Activated T-cell treated with anti-CD3 and anti-CD28 coated beads for 4 hours (primary cell): ENCODE results near the gene CYP2W1.
"Not testable (repeated sequence)": the region's sequence is repeated elsewhere in the genome, so short reads cannot be mapped to it uniquely, and the experiment has no call there.

Experiments
- DNase-seq: peaks from one replicate; pipeline ENCODE4 v3.0.0-alpha.2; 2020

The CYP2W1 gene

DNA sequence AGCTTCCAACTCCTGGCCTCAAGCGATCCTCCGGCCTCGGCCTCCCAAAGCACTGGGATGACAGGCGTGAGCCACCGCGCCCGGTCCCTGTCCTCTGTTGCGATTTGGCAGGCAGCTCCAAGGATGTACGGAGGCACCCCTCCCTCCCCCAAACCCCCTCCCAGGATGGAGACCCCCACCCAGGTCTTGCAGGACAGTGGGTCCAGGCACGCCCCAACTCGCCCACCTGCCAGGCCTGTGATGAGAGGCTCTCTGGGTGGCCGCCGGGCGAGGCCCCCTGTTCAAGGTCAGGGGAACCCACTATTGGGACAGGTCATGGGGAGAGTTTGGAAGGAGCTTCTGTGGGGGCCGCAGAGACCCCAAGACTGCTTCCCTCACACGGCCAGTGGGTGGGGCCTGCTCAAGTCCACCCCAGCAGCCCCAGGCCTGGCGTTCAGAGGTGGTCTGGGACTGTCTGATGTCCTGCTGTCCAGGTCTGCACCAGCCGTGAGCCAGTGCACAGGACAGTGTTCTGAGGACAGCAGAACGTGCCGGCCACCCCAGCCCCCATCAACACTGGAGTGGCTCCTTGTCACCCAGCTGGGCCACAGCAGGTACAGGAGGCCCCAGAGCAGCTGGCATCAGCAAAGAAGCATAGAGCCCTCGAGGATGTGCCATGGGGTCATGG is 31.0 kb upstream of the CYP2W1 start:
- DNase-seq, result no peak

DNA sequence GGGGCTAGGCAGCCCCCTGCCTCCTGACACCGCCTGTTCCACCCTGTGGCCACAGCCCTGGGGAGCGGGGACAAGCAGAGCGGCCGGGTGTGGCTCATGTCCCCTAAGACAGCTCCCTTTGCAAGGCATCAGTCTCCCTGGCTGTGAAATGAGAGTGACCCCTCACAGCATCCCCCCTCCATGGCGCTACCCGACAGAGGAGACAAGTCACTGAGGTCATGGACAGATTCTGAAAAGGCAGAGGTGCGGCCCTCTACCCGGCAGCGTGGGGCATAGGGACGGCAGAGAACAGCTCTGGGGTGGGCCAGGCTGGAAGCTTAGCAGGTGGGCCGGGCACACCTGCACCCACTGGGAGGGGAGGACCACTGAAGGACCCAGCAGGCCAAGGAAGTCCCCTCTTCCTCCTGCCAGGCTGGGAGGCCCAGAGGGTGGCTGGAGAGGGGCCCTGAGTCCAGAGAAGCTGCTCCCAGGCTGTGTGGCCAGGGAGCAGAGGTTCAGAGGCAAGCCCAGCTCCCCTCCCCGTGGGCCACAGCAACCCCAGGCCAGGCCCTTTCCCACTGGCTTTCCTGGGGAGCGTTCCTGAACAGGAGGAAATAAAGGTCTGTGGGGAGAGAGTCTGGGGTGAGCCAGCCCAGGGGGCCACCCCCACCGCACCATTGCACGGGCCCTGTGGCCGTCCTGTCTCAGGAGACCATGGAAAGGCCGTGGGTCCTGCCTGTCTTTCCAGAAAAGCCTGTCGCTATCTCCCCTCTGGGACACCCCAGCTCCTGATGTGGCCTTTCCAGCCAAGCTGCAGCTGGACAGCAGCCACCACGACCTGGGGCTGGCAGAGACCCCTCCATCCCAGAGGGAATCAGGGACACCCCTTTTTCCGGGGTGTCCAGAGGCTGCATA is 30.2 kb upstream of the CYP2W1 start:
- no peak for DNase-seq

DNA sequence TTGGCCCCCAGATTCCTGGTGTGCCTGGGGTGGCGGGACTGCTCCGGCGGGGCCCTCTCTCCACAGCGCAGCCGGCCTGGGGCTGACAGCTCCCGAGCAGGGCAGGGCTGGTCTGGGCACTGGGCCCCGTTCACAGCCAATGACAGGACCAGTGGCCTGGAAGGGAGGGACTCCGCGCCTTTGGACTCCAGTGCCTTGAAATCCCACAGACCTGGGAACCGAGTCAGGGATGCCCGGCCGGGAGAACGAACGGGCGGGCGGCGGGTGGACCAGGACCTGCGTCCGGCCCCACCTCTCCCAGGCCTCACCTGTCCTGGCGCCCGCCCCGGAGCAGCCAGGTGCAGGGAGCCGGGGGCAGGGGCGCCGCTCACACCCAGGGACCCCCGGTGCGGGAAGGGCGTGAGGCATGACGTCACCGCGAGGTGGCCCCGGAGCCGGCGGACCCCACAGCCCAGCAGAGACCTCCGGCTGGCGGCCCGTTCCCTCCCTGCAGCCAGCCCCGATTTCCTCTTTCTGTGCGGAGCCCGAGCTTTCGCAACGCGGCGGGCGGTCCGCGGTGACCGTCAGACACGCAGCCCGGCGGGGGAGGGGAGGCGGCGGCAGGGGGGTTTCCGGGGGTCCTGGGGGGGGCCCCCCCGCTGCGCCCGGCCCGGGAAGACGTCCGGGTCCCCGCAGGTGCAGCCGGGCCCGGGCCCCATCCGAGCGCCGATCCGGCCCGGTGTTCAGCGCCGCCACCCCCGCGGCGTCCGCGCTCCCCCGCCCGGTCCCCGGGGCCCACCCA is 29.2 kb upstream of the CYP2W1 start:
- DNase-seq, result no peak

DNA sequence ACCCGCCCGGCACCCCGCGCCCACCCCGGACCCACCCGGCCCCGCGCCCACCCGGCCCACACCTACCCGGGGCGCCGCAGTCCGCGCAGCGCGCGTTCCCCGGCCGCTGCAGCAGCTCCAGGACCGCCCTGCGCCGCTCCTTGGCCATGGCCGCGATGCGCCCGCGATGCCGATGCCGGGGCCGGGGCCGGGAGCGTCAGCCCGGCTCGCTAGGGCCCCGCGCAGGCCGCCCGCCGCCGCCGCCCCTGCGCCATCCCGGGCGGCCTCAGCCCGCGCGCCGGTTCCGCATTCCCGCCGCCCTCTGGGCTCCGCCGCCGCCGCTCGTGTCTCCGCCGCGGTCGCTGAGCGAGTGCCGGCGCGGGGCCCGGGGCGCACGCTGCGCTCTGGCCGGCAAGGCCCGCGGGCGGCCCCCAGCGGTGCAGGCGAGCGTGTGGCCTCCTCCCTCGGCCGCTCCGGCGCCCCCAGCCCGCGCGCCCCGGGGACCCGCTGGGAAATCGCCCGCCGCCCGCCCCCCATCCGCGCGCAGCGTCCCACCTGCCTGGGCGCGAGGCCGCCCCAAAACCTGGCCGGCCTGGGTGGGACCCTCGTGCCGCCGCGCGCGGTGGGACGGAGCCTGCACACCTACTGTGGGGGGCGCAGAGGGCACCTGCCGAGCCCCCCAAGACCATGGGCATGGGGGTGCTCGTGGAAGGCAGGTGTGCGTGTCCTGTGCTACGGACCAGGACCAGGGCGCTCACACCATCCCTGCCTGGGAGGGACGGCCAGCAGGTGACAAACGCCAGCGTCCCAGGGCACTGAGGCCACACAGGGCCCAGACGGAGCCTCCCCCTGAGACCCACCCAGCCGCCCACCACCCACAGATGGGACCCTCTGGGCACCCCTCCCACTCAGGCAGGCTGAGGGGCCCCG is 28.4 kb upstream of the CYP2W1 start, which contains the start of gene ADAP1:
TSS of gene ADAP1 (minus strand) at position 351 of the 909 bp plus-strand sequence. CDS start at position 148, 203 bp downstream.
- DNase-seq, result peak; percentile 29

DNA sequence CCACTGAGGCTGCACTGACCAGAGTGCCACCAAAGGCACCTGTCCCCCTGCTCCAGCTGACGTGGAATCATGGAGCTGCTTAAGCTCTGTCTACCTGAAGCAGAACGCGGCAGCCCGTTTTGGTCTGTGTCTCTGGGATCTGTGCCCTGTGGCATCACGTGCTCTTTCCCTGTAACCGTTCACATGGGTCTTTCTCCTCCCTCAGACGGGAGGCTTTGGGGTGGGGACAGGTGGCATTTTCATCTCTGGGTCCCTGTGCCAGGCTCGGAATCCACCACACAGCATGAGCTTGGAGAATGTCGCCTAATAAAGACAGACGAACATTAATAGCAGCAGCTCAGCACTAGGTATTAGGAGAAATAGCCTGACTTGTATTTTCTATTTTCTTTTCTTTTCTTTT is 26.9 kb upstream of the CYP2W1 start:
- DNase-seq, result no peak

DNA sequence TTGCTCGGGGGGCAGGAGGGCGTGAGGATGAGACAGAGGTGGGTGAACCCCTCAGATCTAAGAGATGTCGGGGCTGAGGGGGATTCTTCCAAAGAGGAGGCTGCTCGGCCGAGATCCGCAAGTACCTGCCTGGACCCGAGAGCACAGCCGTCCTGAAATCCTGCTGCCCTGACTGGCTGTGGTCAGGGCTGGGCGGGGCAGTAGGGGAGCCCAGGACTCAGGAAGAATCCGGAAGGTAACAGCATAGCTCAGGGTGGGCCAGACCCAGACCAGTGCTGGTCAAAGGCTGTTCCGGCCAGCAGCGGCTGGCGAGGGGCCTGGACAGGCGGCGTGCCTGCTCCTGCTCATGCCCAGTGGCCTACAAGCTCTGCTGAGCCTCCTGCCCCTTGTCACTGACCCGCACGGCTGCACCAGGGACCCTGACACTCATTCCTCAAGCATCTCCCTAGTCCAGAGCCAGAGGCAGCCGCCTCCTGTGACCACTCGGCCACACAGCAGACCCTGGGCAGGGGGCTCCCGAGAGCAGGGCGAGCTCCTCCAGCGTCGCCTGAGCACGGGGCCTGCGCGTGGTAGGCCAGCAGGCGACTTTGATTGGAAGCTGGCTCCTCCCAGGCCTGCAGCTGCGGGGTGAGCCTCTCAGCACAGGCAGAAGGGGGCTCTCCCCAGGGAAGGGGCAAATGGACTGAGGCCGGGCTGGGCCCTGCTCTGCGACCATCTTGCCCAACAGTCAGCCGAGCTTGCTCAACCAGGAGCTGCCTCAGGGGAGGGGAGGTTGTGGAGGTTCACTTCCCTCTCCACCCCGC is 25.4 kb upstream of the CYP2W1 start:
- no peak for DNase-seq

DNA sequence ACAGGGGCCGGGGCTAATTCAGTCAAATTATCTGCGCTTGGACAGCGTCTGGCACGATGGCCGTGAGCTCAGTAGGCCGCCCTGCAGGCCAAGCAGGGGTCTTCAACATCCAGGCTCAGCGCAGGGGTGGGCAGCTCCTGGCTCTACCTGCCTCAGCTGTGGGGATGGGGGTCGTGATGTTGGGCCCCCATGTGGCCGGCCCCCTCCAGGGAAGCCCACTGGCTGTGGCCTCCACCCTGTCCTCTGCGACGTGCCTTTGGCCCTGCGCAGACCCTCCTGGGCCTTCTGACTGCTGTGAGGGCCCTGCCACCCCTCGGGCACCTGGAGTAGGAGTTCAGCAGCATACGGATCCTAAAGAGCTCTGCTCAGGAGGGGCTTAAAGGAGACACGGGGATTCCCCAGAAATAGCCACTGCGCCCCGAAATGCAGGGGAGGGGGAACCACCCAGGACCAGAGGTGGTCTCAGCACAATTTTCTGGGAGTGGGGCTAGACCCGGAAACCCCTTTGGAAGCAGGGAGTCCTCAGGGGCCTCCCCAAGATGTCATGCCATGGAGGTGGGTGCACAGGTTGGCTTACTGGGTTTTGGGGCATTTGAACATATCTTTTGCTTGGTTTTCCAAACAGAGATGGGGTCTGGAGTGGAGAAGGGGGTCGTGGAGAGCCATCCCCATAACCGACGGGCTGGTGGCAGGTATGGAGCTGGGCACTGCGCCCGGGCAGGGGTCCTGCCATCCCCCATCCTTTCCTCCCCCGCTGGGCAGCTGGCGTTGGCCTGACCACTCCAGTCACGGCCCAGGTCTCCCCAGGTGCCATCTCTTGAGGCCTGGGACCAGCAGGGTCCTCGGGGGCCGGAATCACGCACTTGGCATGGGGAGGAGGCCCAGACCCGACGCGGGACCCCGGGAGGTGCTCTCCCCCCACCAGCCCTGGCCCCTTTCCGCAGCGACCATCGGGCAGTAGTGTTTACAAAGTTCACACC is 24.5 kb upstream of the CYP2W1 start:
- DNase-seq, result no peak

DNA sequence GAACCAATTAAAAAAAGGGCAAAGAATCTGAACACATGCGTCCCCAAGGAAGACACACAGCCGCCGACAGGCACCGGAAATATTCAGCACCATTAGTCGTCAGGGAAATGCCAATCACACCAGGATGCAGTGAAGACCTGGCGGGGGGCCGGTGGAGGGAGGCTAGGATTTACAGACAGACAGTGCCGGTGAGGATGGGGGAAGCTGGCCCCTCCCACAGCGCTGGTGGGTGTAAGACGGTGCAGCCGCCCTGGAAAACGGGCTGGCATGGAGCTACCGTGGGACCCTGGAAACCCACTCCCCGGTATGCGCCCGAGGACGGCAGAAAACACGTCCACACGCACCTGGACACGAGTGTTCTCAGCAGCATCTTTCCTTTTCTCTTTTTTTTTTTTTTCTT is 23.7 kb upstream of the CYP2W1 start:
- no peak for DNase-seq

DNA sequence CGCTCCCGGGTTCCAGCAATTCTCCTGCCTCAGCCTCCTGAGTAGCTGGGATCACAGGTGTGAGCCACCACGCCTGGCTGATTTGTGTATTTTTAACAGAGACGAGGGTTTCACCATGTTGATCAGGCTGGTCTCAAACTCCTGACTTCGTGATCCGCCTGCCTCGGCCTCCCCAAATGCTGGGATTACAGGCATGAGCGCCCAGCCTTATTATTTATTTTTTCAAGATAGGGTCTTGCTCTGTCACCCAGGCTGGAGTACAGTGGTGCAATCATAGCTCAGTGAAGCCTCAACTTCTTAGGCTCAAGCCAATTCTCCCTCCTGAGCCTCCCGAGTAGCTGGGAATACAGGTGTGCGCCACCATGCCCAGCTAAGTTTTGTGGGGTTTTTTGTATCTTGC is 23.2 kb upstream of the CYP2W1 start:
- not testable (repeated sequence) for DNase-seq

DNA sequence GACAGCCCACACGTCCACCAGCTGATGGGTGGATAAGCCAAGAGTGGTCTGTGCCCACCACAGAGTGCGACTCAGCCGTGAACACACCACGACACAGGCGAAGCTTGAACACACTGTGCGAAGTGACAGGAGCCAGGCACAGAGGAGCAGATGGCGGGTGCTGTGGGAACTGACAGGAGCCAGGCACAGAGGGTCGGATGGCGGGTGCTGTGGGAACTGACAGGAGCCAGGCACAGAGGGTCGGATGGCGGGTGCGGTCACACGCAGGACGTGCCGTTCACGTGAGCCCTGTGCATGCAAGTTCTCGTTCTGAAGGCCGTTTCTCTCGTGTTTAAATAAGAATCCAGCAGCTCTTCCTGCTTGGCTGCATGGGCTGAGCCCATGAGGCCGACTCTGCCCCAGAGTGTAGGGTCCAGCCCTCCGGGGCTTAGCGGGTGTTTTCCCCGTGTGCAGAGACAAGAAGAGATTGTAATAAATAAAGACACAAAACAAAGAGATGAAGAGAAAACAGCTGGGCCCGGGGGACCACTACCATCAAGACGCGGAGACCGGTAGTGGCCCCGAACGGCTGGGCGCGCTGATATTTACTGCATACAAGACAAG is 22.6 kb upstream of the CYP2W1 start:
- DNase-seq, result no peak

DNA sequence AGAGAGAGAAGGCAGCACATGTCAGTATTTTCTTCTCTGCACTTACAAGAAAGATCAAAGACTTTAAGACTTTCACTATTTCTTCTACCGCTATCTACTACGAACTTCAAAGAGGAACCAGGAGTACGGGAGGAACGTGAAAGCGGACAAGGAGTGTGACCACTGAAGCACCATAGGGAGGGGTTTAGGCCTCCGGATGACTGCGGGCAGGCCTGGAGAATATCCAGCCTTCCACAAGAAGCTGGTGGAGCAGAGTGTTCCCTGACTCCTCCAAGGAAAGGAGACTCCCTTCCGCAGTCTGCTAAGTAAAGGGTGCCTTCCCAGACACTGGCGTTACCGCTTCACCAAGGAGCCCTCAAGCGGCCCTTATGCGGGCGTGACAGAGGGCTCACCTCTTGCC is 22.0 kb upstream of the CYP2W1 start:
- not testable (repeated sequence) for DNase-seq

DNA sequence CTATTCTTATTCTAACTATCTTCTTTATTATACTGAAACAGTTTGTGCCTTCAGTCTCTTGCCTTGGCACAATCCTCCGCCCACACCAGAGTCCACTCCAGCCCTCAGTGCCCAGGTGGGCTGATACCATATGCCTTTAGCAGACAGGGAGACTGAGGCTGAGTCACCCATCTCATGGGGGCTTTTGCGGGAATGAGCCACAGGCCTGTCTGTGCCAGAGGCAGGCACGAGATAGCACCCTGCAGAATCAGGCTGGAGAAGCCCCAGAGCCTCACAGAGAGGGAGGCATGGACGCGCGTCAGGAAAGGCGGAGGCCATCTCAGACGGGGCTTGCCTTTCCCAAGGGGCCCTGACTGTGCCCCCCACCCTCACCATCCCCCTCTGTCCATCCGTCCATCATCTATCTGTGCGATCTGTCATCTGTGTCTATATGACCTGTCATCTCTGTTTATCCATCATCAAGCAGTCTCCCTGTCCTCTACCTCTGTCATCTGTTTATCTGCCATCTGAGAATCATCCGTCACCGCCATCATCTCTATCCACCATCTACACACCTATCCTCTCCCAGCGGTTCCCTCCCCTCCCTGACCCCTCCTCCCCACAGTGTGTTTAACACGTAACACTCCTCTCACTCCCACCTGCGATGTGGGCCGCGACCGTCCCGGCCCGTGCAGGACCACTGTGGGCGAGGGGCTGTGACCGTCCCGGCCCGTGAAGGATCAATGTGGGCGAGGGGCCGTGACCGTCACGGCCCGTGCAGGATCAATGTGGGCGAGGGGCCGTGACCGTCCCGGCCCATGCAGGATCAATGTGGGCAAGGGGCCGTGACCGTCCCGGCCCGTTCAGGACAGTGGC is 21.2 kb upstream of the CYP2W1 start:
- no peak for DNase-seq

DNA sequence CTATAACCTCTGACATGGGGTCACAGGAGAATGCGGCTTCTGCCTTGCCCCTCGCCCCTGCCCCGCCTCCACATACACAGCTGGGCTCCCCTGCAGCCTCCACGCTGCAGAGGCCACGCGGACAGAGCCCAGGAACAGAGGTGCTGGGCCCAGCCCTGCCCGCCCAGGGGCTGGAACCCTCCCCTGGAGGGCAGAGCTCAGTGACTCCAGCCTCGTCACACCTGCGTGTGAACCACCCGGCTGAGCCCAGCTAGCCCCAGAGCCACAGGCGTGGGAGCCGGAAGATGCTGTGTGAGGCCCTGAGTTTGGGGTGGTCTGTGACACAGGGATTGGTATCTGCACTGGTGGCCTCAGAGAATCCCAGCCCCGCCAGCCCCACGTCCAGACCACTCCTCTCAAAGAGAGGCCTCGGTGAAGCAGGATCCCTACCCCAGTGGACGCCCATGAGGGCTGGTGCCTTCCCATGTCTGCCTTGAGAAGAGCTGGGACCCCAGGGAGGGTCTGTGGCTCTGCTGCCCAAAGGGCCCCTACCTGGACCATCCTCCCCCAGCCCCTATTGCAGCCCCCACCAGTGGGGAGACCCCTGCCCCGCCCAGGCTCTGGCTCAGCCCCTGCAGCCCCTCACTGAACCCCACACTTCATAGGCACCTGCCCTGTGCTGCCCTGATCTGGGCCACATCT is 20.4 kb upstream of the CYP2W1 start:
- DNase-seq, result no peak

DNA sequence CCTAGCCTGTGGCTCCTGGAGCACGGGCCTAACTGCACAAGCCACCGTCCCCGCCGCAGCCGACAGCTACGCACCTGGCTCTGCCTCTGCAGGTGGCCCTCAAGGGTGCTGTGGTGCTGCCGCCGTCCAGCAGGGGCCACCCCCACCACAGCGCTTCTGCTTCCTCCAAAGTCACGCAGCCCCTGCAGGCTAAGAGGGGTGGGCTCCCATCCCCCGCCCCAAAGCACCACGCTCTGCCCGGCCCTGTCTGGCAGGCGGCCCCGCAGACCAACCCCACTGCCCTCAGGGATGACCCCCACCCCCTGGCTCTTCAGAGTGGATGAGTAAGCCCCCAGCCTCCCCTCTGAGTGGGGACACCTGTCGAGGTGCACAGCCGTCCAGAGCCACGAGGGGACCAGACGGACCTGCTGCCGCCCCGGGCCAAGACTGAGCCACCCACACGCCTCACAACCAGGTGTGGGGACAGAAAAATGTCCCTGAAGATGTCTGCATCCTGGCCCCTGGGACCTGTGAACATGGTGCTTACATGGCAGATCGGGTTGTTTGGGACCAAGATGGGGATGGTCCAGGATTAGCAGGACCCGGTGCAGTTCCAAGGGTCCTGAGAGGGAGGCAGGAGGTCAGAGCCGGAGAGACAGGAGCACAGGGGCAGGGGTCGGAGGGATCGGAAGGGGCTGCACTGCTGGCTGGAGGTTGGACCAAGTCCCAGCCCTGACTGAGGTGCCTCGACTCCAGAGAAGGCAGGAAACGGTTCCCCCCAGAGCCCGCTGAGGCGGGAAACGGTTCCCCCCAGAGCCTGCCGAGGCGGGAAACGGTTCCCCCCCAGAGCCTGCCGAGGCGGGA is 19.5 kb upstream of the CYP2W1 start:
- DNase-seq, result no peak

DNA sequence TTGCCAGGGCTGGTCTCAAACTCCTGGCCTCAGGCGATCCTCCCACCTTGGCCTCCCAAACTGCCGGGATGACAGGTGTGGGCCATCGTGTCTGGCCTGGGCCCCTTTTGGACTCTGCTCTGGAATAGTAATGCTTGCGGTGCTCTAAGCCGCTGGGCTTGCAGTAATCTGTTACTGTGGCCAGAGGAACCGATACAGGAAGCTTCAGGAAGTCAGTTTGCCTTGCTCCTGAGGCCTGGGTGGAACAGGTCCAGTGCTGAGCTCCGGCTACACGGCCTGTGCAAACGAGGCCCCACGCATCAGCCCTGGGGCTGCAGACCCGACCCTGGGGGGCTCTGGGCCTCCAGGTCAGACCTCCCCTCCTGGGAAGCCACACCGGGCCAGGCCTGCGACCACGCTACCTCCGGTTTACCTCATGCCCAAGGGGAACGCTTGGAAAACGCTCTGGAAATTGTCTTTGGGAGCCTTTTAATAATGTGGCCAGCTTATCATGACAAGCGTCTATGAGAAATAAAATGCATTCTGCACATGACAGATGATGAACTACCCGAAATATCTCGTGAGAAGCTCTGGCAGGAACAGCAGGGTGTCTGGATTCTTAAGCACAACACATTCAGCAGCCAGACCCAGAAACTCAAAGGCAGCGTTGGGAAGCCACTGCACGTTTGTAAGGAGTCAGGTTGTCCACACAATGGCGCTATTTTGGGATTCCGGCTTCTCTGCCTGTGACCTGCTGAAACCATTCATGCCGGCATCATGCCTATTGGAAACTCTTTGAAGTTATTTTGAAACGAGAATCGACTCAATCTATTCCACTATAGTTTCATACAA is 18.4 kb upstream of the CYP2W1 start:
- no peak for DNase-seq
